HL-60 (cell line): Measurements from ENCODE around the gene ZFYVE28.
A peak's percentile ranks its signal among the peaks of the same experiment; 100 is the strongest.

Experiments used
- DNase-seq, 2 experiments: peaks; one replicate each; pipeline ENCODE4 v3.0.0-alpha.2; 2010 to 2020; ENCODE audit warnings: low read depth in 1 of 2, low spot score in 1 of 2
- H3K27ac ChIP-seq: fragments of 250-450 bp; sonication (Bioruptor Pico); replicated peaks from 2 replicates; pipeline ENCODE4 v1.5.1; 2020; ENCODE audit warnings: mild to moderate bottlenecking, moderate library complexity
- H3K27me3 ChIP-seq: fragments of 250-450 bp; sonication (Bioruptor Pico); 2 replicates; pipeline ENCODE4 v1.5.1; 2021; ENCODE audit warnings: mild to moderate bottlenecking, moderate library complexity; ENCODE audit not compliant: insufficient read depth, poor library complexity, severe bottlenecking
- H3K4me3 ChIP-seq: replicated peaks from 2 replicates; pipeline ENCODE4 v1.5.1; 2011; ENCODE audit warnings: mild to moderate bottlenecking, control low read depth, low read length; ENCODE audit not compliant: insufficient read depth
- CTCF ChIP-seq: IDR thresholded peaks from one replicate; pipeline ENCODE4 v1.5.1; 2011; ENCODE audit warnings: low read length, control low read depth, inconsistent platforms; ENCODE audit not compliant: insufficient read depth
- GABPA ChIP-seq: IDR thresholded peaks from 2 replicates; pipeline ENCODE4 v1.6.1; 2012; ENCODE audit warnings: low read depth
- POLR2AphosphoS5 ChIP-seq: IDR thresholded peaks from 2 replicates; pipeline ENCODE4 v1.6.1; 2012; ENCODE audit warnings: low read depth
- REST ChIP-seq: IDR thresholded peaks from 2 replicates; pipeline ENCODE4 v1.6.1; 2012; ENCODE audit warnings: low read depth; ENCODE audit not compliant: insufficient replicate concordance
- SPI1 ChIP-seq: IDR thresholded peaks from 2 replicates; pipeline ENCODE4 v1.6.1; 2012; ENCODE audit warnings: low read depth, mild to moderate bottlenecking, borderline replicate concordance

Gene ZFYVE28

GRCh38 chr4:2241003-2241402 is 177.4 kb downstream of the ZFYVE28 start:
- TF ChIP-seq REST (no peak), SPI1 (no peak)
- Histone ChIP-seq H3K4me3 (peak overlapping the region; percentile 97), H3K27ac (peak overlapping the region; percentile 82), H3K27me3 (no peaks in the 10 kb centered on the region)
- DNase-seq: no peak

- DNase-seq: no peak
- H3K4me3 ChIP-seq: no peak overlapping the region
- TF ChIP-seq SPI1 (no peak), GABPA (no peak), POLR2AphosphoS5 (no peak), CTCF (no peak), REST (no peak)
- no peak overlapping the region for H3K27ac ChIP-seq
- no peaks in the 10 kb centered on the region for H3K27me3 ChIP-seq
These were observed 181.3 kb downstream of the ZFYVE28 start for GRCh38 chr4:2236944-2237666.

GRCh38 chr4:2231082-2231481 is 187.4 kb downstream of the ZFYVE28 start:
- no peak for DNase-seq
- no peak overlapping the region for H3K27ac ChIP-seq
- TF ChIP-seq SPI1 (no peak), POLR2AphosphoS5 (no peak), GABPA (no peak), REST (no peak), CTCF (no peak)

More at GRCh38 chr4:2231082-2231481, 187.4 kb downstream of the ZFYVE28 start:
- H3K27me3 ChIP-seq: no peaks in the 10 kb centered on the region
- no peak overlapping the region for H3K4me3 ChIP-seq
